OCI-LY1 (cell line): Measurements from ENCODE around the gene DIAPH3.
"Not testable (repeated sequence)": the region's sequence is repeated elsewhere in the genome, so short reads cannot be mapped to it uniquely, and the experiment has no call there.

Experiments used
- H2AFZ ChIP-seq: fragments of 200-600 bp; sonication (generic), shearing (Covaris generic); 2 replicates; pipeline ENCODE4 v1.6.0; 2014; ENCODE audit warnings: antibody characterized with exemption, mild to moderate bottlenecking, low read length
- H3F3A ChIP-seq: fragments of 200-600 bp; sonication (generic), shearing (Covaris generic); 2 replicates; pipeline ENCODE4 v1.6.0; 2014; ENCODE audit warnings: mild to moderate bottlenecking, antibody characterized with exemption, low read length, moderate library complexity; ENCODE audit not compliant: insufficient read depth
- H3K27ac ChIP-seq: fragments of 200-600 bp; sonication (generic); 2 replicates; pipeline ENCODE4 v1.5.1; 2014; ENCODE audit warnings: low read length, mixed run types, mild to moderate bottlenecking, low read depth; ENCODE audit not compliant: poor library complexity, severe bottlenecking
- H3K27me3 ChIP-seq: fragments of 200-600 bp; sonication (generic); 2 replicates; pipeline ENCODE4 v1.6.0; 2014; ENCODE audit warnings: antibody characterized with exemption, mild to moderate bottlenecking, low read length, moderate library complexity; ENCODE audit not compliant: insufficient read depth
- H3K36me3 ChIP-seq: fragments of 200-600 bp; sonication (generic); 2 replicates; pipeline ENCODE4 v1.6.1; 2014; ENCODE audit warnings: mild to moderate bottlenecking, antibody characterized with exemption, low read length, moderate library complexity, mixed read lengths; ENCODE audit not compliant: insufficient read depth
- H3K4me1 ChIP-seq: fragments of 200-600 bp; sonication (generic); 2 replicates; pipeline ENCODE4 v1.5.1; 2014; ENCODE audit warnings: mild to moderate bottlenecking, low read length, moderate library complexity; ENCODE audit not compliant: insufficient read depth, severe bottlenecking
- H3K4me2 ChIP-seq: fragments of 200-600 bp; sonication (generic), shearing (Covaris generic); 2 replicates; pipeline ENCODE4 v1.6.1; 2014; ENCODE audit warnings: low read length
- H3K4me3 ChIP-seq: fragments of 200-600 bp; sonication (generic); 2 replicates; pipeline ENCODE4 v1.5.1; 2014; ENCODE audit warnings: low read length, low read depth, mild to moderate bottlenecking, mixed read lengths; ENCODE audit not compliant: poor library complexity, severe bottlenecking
- H3K79me2 ChIP-seq: fragments of 200-600 bp; shearing (Covaris generic); 2 replicates; pipeline ENCODE4 v1.6.1; 2016; ENCODE audit warnings: mixed run types, low read length, mixed read lengths; ENCODE audit not compliant: insufficient read depth
- H3K9ac ChIP-seq: fragments of 200-600 bp; sonication (generic), shearing (Covaris generic); 2 replicates; pipeline ENCODE4 v1.6.1; 2014; ENCODE audit warnings: mild to moderate bottlenecking, low read length, mixed read lengths
- H3K9me2 ChIP-seq: fragments of 200-600 bp; sonication (generic), shearing (Covaris generic); 2 replicates; pipeline ENCODE4 v1.6.1; 2014; ENCODE audit warnings: low read depth, mild to moderate bottlenecking, low read length, mixed read lengths
- H3K9me3 ChIP-seq: fragments of 200-600 bp; shearing (Covaris generic); 2 replicates; pipeline ENCODE4 v1.6.1; 2014; ENCODE audit warnings: low read length, mixed read lengths
- H4K20me1 ChIP-seq: fragments of 200-600 bp; sonication (generic), shearing (Covaris generic); 2 replicates; pipeline ENCODE4 v1.6.0; 2016; ENCODE audit warnings: mild to moderate bottlenecking, low read length; ENCODE audit not compliant: insufficient read depth
- EZH2 ChIP-seq: fragments of 200-600 bp; sonication (generic), shearing (Covaris generic); IDR thresholded peaks from 2 replicates; pipeline ENCODE4 v1.8.0; 2017; ENCODE audit warnings: borderline replicate concordance, mixed run types, mild to moderate bottlenecking, antibody characterized with exemption, low read length, moderate library complexity, mixed read lengths
- TF ChIP-seq, protein P1 (sequence below): fragments of 200-600 bp; sonication (generic), shearing (Covaris generic); IDR thresholded peaks from 2 replicates; pipeline ENCODE4 v1.5.1; 2017; ENCODE audit warnings: mild to moderate bottlenecking, antibody characterized with exemption, low read length, moderate library complexity, mixed read lengths

The DIAPH3 gene

DNA sequence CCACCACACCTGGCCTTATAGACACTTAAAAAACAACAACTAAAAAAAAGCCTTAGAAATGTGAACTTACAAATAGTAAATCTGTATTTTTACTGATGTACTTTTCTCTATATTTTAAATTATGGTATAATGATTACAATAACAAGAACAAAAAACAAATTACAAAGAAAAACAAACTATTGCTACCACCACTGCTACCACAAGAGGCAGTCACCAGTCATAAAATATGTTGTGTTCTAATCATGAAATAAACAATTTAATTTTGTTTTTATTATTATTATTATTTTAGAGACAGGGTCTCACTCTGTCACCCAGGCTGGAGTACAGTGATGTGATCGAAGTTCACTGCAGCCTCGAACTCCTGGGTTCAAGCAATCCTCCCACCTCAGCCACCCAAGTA is 72.2 kb downstream of the DIAPH3 start:
- H3K4me1 ChIP-seq = no peaks in the 10 kb centered on the region
- H3F3A ChIP-seq = no peaks in the 10 kb centered on the region
- no peak overlapping the region for H3K4me2 ChIP-seq
- H3K79me2 ChIP-seq = no peaks in the 10 kb centered on the region
- no peaks in the 10 kb centered on the region for H4K20me1 ChIP-seq
- H3K36me3 ChIP-seq = peaks cover 17% of the 10 kb centered on the region; the same call in 1 of the 2 replicates
- H3K9ac ChIP-seq = no peak overlapping the region
- no peak overlapping the region for H3K4me3 ChIP-seq
- no peaks in the 10 kb centered on the region for H3K9me2 ChIP-seq
- TF ChIP-seq, protein P1, sequence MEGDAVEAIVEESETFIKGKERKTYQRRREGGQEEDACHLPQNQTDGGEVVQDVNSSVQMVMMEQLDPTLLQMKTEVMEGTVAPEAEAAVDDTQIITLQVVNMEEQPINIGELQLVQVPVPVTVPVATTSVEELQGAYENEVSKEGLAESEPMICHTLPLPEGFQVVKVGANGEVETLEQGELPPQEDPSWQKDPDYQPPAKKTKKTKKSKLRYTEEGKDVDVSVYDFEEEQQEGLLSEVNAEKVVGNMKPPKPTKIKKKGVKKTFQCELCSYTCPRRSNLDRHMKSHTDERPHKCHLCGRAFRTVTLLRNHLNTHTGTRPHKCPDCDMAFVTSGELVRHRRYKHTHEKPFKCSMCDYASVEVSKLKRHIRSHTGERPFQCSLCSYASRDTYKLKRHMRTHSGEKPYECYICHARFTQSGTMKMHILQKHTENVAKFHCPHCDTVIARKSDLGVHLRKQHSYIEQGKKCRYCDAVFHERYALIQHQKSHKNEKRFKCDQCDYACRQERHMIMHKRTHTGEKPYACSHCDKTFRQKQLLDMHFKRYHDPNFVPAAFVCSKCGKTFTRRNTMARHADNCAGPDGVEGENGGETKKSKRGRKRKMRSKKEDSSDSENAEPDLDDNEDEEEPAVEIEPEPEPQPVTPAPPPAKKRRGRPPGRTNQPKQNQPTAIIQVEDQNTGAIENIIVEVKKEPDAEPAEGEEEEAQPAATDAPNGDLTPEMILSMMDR = no peak
- no peak for TF ChIP-seq EZH2
- no peak overlapping the region for H2AFZ ChIP-seq
- no peak overlapping the region for H3K27ac ChIP-seq
- no peaks in the 10 kb centered on the region for H3K9me3 ChIP-seq
- no peaks in the 10 kb centered on the region for H3K27me3 ChIP-seq

DNA sequence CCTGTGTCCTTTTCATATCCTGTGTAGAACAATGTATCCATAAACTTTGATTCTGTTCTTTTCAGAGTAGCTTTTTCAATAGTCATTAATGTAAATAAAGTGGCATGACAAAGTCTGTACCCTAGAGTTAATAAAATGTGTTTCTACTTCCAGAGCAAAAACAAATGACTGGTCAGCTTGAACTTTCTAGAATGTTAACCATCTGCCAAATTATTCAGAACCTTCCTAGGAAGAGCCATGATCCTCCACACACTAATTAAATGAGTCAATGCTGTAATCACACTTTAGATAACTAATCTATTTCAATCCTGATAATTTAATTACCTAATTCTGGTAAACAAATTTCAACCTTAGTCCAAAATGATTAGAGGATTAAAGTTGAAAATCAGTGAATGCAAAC is 73.2 kb downstream of the DIAPH3 start:
- H3K27ac ChIP-seq = no peak overlapping the region
- H3K4me1 ChIP-seq = no peaks in the 10 kb centered on the region
- no peak overlapping the region for H3K4me2 ChIP-seq
- no peaks in the 10 kb centered on the region for H3K9me2 ChIP-seq
- no peaks in the 10 kb centered on the region for H3K27me3 ChIP-seq
- TF ChIP-seq EZH2 = no peak
- TF ChIP-seq, protein P1 = no peak
- no peak overlapping the region for H2AFZ ChIP-seq
- no peaks in the 10 kb centered on the region for H3K79me2 ChIP-seq
- no peaks in the 10 kb centered on the region for H3F3A ChIP-seq
- H3K9me3 ChIP-seq = no peaks in the 10 kb centered on the region
- H3K4me3 ChIP-seq = no peak overlapping the region
- peaks cover 15% of the 10 kb centered on the region; the same call in 1 of the 2 replicates for H3K36me3 ChIP-seq
- no peak overlapping the region for H3K9ac ChIP-seq
- no peaks in the 10 kb centered on the region for H4K20me1 ChIP-seq

DNA sequence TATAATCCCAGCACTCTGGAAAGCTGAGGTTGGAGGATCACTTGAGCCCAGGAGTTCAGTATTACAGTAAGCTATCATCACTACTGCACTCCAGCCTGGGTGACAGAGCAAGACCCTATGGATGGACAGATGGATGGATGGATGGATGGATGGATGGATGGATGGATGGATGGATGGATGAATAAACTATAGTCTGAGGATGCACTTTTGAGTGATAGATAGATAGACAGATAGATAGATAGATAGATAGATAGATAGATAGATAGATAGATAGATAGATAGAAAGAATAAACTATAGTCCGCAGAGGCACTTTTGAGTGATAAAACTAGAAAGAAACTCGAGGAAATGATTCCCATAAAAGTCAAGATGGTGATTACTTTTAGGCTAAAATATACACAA is 79.9 kb downstream of the DIAPH3 start:
- not testable (repeated sequence) for H3K9ac ChIP-seq, H3K27me3 ChIP-seq, H3K9me3 ChIP-seq, H4K20me1 ChIP-seq, H3K4me2 ChIP-seq, H3K79me2 ChIP-seq, H3F3A ChIP-seq, H3K27ac ChIP-seq, H3K9me2 ChIP-seq, H3K4me3 ChIP-seq, H3K4me1 ChIP-seq, H3K36me3 ChIP-seq, H2AFZ ChIP-seq

DNA sequence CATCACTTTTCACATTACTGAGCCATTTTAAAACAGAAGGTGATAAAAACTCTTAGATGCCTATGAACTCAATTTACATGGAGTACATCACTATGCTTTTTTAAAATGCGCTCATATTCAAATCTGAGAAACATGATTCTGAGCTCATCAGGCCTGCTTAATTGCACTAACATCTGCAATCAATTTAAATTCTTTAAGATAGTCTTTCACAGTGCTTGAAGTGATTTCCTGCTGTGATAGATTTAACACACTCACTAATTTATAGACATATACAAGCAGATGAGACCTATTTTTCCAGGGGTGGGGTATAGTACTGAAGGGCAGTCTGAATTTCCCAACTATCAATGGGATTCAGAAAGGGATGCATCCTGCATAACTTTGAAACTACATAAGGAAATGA is 82.9 kb downstream of the DIAPH3 start:
- no peaks in the 10 kb centered on the region for H3K36me3 ChIP-seq
- no peaks in the 10 kb centered on the region for H4K20me1 ChIP-seq
- no peak overlapping the region for H3K27ac ChIP-seq
- no peaks in the 10 kb centered on the region for H3F3A ChIP-seq
- TF ChIP-seq EZH2 = no peak
- TF ChIP-seq, protein P1 = no peak
- no peak overlapping the region for H2AFZ ChIP-seq
- no peak overlapping the region for H3K4me2 ChIP-seq
- no peaks in the 10 kb centered on the region for H3K4me1 ChIP-seq
- H3K9ac ChIP-seq = no peak overlapping the region
- no peaks in the 10 kb centered on the region for H3K79me2 ChIP-seq
- H3K9me2 ChIP-seq = no peaks in the 10 kb centered on the region
- H3K4me3 ChIP-seq = no peak overlapping the region
- H3K9me3 ChIP-seq = peaks cover 4% of the 10 kb centered on the region; the same call in 1 of the 2 replicates
- H3K27me3 ChIP-seq = no peaks in the 10 kb centered on the region
